ENCODE measurements around the gene GFI1B. TPM values are rescaled to one million over a fixed set of nuclear protein-coding genes. Genes with fewer than 3 reads are reported as not detected.

GFI1B gene
- total and polyA plus RNA-seq, 2 donors (not counting 1 experiment from before 2014, with no cell fraction given), result under 0.01 to 0.06 TPM

GRCh38 chr9:133031496-133031911 is 53.0 kb downstream of the GFI1B start:
- Histone ChIP-seq H3K4me3 (replicated peaks in 1 of 4; ENCODE audit: control extremely low read depth in 1 of 4, insufficient read depth in 1 of 4, low read depth in 3 of 4, low read length in 4 of 4) (peak overlapping the region; percentile 85 to 100 (median 94)), H3K9me3 (ENCODE audit: control insufficient read depth, insufficient read depth, low read depth, low read length) (no peaks in the 10 kb centered on the region), H2AFZ (ENCODE audit: low read length) (no peak overlapping the region), H3K9ac (ENCODE audit: insufficient read depth, low read length) (no peak overlapping the region), H3K36me3 (ENCODE audit: control insufficient read depth, insufficient read depth, low read length) (peaks cover 2% of the 10 kb centered on the region), H4K20me1 (ENCODE audit: control insufficient read depth, extremely low read depth, insufficient read depth, low read length) (no peaks in the 10 kb centered on the region), H3K79me2 (ENCODE audit: control insufficient read depth, insufficient read depth, low read length) (peaks cover 51% of the 10 kb centered on the region), H3K27me3 (ENCODE audit: control insufficient read depth, insufficient read depth, low read length) (no peaks in the 10 kb centered on the region), H3K4me1 (ENCODE audit: control insufficient read depth, extremely low read depth, insufficient read depth, low read length) (peaks cover 4% of the 10 kb centered on the region), H3K27ac (ENCODE audit: insufficient read depth, low read length) (peak overlapping the region; percentile 88), H3K4me2 (ENCODE audit: extremely low read depth, insufficient read depth, low read length) (peak overlapping the region; percentile 87)
- TF ChIP-seq EZH2 (IDR thresholded peaks at IDR 0.05; ENCODE audit: low read length, missing control alignments) (no peak), CTCF (conservative IDR thresholded peaks at IDR 0.05 in 1 of 2, IDR thresholded peaks at IDR 0.05 in 1 of 2; ENCODE audit: low read depth in 1 of 2, low read length in 2 of 2) (no peak)
- DNase-seq (ENCODE audit: low read depth in 2 of 2), result no peak

- no peak overlapping the region for H3K9ac ChIP-seq (ENCODE audit: insufficient read depth, low read length)
- no peak for DNase-seq (ENCODE audit: low read depth in 2 of 2)
- H3K4me1 ChIP-seq (ENCODE audit: control insufficient read depth, extremely low read depth, insufficient read depth, low read length), result peaks cover 4% of the 10 kb centered on the region
- peaks cover 51% of the 10 kb centered on the region for H3K79me2 ChIP-seq (ENCODE audit: control insufficient read depth, insufficient read depth, low read length)
- H4K20me1 ChIP-seq (ENCODE audit: control insufficient read depth, extremely low read depth, insufficient read depth, low read length), result no peaks in the 10 kb centered on the region
- H3K27me3 ChIP-seq (ENCODE audit: control insufficient read depth, insufficient read depth, low read length), result no peaks in the 10 kb centered on the region
- peak overlapping the region; percentile 87 for H3K4me2 ChIP-seq (ENCODE audit: extremely low read depth, insufficient read depth, low read length)
- H3K9me3 ChIP-seq (ENCODE audit: control insufficient read depth, insufficient read depth, low read depth, low read length), result no peaks in the 10 kb centered on the region
- TF ChIP-seq EZH2 (IDR thresholded peaks at IDR 0.05; ENCODE audit: low read length, missing control alignments) (no peak), CTCF (conservative IDR thresholded peaks at IDR 0.05 in 1 of 2, IDR thresholded peaks at IDR 0.05 in 1 of 2; ENCODE audit: low read depth in 1 of 2, low read length in 2 of 2) (no peak)
- H3K27ac ChIP-seq (ENCODE audit: insufficient read depth, low read length), result no peak overlapping the region
- no peak overlapping the region for H2AFZ ChIP-seq (ENCODE audit: low read length)
- H3K4me3 ChIP-seq (replicated peaks in 1 of 4; ENCODE audit: control extremely low read depth in 1 of 4, insufficient read depth in 1 of 4, low read depth in 3 of 4, low read length in 4 of 4), result peak overlapping the region in 1 of 4 experiments; percentile 97
- H3K36me3 ChIP-seq (ENCODE audit: control insufficient read depth, insufficient read depth, low read length), result peaks cover 2% of the 10 kb centered on the region
Observed at GRCh38 chr9:133032171-133032570, 53.7 kb downstream of the GFI1B start.

GRCh38 chr9:133035669-133036068 is 57.2 kb downstream of the GFI1B start:
- Histone ChIP-seq H3K79me2 (ENCODE audit: control insufficient read depth, insufficient read depth, low read length) (peaks cover 57% of the 10 kb centered on the region), H2AFZ (ENCODE audit: low read length) (no peak overlapping the region), H3K9me3 (ENCODE audit: control insufficient read depth, insufficient read depth, low read depth, low read length) (no peaks in the 10 kb centered on the region), H3K4me3 (replicated peaks in 1 of 4; ENCODE audit: control extremely low read depth in 1 of 4, insufficient read depth in 1 of 4, low read depth in 3 of 4, low read length in 4 of 4) (no peak overlapping the region), H3K36me3 (ENCODE audit: control insufficient read depth, insufficient read depth, low read length) (peaks cover 2% of the 10 kb centered on the region), H3K4me1 (ENCODE audit: control insufficient read depth, extremely low read depth, insufficient read depth, low read length) (no peaks in the 10 kb centered on the region), H3K4me2 (ENCODE audit: extremely low read depth, insufficient read depth, low read length) (no peak overlapping the region), H3K27me3 (ENCODE audit: control insufficient read depth, insufficient read depth, low read length) (no peaks in the 10 kb centered on the region), H3K9ac (ENCODE audit: insufficient read depth, low read length) (no peak overlapping the region), H4K20me1 (ENCODE audit: control insufficient read depth, extremely low read depth, insufficient read depth, low read length) (no peaks in the 10 kb centered on the region), H3K27ac (ENCODE audit: insufficient read depth, low read length) (no peak overlapping the region)
- no peak for DNase-seq (ENCODE audit: low read depth in 2 of 2)
- TF ChIP-seq EZH2 (IDR thresholded peaks at IDR 0.05; ENCODE audit: low read length, missing control alignments), result no peak
- no peak for TF ChIP-seq CTCF (conservative IDR thresholded peaks at IDR 0.05 in 1 of 2, IDR thresholded peaks at IDR 0.05 in 1 of 2; ENCODE audit: low read depth in 1 of 2, low read length in 2 of 2)

All from fibroblast of lung (primary cell).